Measurements from ENCODE around the gene CASR.

The CASR gene

DNA sequence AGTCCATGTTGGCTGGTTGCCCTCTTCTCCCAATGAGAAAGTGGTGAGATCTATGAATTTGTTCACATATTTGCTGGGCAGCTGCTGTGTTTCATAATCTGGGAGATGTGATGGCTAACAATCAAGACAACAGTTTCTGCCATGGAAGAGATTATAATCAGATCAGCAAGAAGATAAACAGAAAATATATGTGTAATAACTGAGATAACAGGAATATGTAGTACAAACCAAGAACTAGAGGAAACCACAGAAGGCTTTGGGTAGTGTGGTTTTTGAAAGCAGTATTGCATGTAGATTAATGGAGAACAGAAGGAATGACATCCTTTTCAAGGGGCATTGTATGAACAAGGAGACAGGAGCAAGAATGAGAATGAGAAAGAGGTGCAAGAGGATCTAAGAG is 129.4 kb downstream of the CASR start:
- DNase-seq = no peak

- DNase-seq = no peak
Measured at GRCh38 chr3:122313281-122313680, 129.8 kb downstream of the CASR start.

DNA sequence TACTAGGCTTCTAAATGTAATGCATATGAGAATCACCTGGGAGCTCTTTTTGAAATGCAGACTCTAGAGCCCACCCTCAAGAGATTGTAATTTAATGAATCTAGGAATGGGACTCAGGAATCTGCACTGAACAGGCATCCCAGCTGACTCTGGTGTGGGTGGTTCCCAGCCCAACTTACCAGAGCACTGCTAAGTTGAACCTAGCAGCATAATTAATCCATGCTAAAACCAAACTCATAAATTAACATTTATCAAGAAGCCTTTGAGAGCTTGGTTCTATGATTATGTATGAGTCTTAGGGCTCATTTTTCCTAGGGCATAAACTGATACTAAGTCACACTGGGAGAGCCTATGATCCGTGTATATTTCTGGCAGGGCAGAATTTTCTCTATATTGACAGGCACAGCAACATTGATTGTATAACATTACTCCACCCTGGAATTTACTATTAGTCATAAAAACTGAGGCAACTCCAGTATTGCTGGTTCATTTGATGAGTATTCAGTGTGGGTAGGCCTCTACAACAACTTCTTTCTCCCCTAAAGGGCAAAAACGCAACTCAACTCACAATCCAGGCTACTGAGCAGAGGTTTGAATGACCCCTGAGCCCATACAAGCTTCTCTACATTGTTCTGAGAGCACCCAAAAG is 130.9 kb downstream of the CASR start:
- no peak for DNase-seq

DNA sequence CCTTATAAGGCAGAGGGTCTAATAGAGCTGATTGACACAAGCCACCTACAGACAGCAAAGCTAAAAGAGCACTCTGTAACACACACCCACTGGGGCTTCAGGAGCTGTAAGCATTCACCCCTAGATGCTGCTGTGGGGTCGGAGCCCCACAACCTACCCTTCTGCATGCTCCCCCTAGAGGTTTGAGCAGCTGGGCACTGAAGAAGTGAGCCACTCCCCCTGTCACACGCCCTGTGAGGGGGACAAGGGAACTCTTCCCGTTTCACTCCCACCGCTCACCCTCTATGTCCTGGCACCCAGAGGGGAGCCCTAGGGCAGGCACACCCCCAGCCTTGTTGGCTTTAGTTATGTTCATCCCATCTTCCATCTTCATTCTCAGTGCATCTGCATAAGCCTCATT is 132.2 kb downstream of the CASR start:
- DNase-seq = no peak

- DNase-seq = no peak
Measured at GRCh38 chr3:122316368-122316767, 132.9 kb downstream of the CASR start.

- DNase-seq = no peak
Measured at GRCh38 chr3:122318620-122319019, 135.2 kb downstream of the CASR start.

- no peak for DNase-seq
Measured at GRCh38 chr3:122322095-122323075, 138.9 kb downstream of the CASR start.

- no peak for DNase-seq
Measured at GRCh38 chr3:122324871-122325323, 141.4 kb downstream of the CASR start, which contains the start of gene CSTA. Gene CSTA (plus strand): TSS chr3:122325248. CDS start chr3:122325293, 45 bp downstream.

GRCh38 chr3:122325769-122326168 is 142.3 kb downstream of the CASR start:
- no peak for DNase-seq

GRCh38 chr3:122331886-122332285 is 148.4 kb downstream of the CASR start:
- DNase-seq = no peak

DNA sequence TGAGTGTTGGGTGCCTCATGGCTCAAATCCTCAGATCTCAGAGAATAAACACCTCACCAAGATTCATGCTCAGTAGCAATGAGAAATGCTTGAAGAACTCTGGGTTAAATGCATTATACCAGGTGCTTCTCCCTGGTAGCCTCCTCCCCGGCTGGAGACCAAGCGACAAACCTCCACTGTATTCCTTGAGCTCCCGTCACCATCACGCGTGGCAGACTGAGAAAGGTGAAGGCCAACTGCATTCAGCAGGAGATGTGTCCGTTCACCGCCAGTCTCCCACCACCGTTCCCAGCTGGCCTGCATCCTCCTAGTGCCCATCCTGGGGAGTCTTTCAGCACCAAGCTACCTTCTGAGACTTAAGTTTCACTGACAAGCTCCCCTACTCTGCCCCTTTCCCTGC is 149.1 kb downstream of the CASR start:
- no peak for DNase-seq

Data from NCI-H526 treated with DMSO at 0.1 percent for 48 hours (cell line).